Astrocyte of the cerebellum (primary cell): Measurements from ENCODE around the gene TUBGCP3.

Source experiments
- DNase-seq: peaks from one replicate; pipeline ENCODE4 v3.0.0-alpha.2; 2011; ENCODE audit warnings: low read depth
- H3K4me3 ChIP-seq: 2 replicates; pipeline ENCODE4 v1.5.1; 2011; ENCODE audit warnings: mild to moderate bottlenecking, low read depth, low read length, moderate library complexity
- CTCF ChIP-seq: IDR thresholded peaks from 2 replicates; pipeline ENCODE4 v1.5.1; 2012; ENCODE audit warnings: low read length, low read depth, moderate library complexity, mild to moderate bottlenecking; ENCODE audit errors: missing control alignments
- in situ Hi-C: cut with HindIII; loops from 2 replicates; pipeline ENCODE4 v1.10.0; 2017; ENCODE audit warnings: low sequenced_read_pairs

The TUBGCP3 gene

GRCh38 chr13:112532837-112533745 lies 54.9 kb downstream of the TUBGCP3 start:
- in situ Hi-C loops = no loop called here
- TF ChIP-seq CTCF = no peak
- DNase-seq = no peak
- no peak overlapping the region for H3K4me3 ChIP-seq

GRCh38 chr13:112531263-112531794 lies 56.6 kb downstream of the TUBGCP3 start:
- H3K4me3 ChIP-seq = no peak overlapping the region
- no peak for DNase-seq
- in situ Hi-C loops = no loop called here
- no peak for TF ChIP-seq CTCF

GRCh38 chr13:112530861-112531260 lies 57.1 kb downstream of the TUBGCP3 start:
- no peak for TF ChIP-seq CTCF
- no peak for DNase-seq
- H3K4me3 ChIP-seq = no peak overlapping the region
- in situ Hi-C loops = no loop called here

- in situ Hi-C loops = no loop called here
- H3K4me3 ChIP-seq = no peak overlapping the region
- TF ChIP-seq CTCF = no peak
- no peak for DNase-seq
These were observed 58.7 kb downstream of the TUBGCP3 start for GRCh38 chr13:112529216-112529615.

GRCh38 chr13:112526146-112526853 lies 61.7 kb downstream of the TUBGCP3 start:
- no peak for DNase-seq
- TF ChIP-seq CTCF = no peak
- in situ Hi-C loops = no loop called here
- no peak overlapping the region for H3K4me3 ChIP-seq

- DNase-seq = no peak
- TF ChIP-seq CTCF = no peak
- in situ Hi-C loops = no loop called here
- H3K4me3 ChIP-seq = no peak overlapping the region
These were observed 62.5 kb downstream of the TUBGCP3 start for GRCh38 chr13:112525356-112525945.
